CD4-positive, CD25-positive, alpha-beta regulatory T cell (primary cell): ENCODE results near the gene PLA2G4F. TPM values are rescaled to one million over a fixed set of nuclear protein-coding genes. Genes with fewer than 3 reads are reported as not detected.

ENCODE experiments used
- ATAC-seq, 2 donors: fragments of 150-1000 bp; cut with Tn5 transposase; one replicate each; pipeline ENCODE4 v1.10.0; 2021; ENCODE audit warnings: low read depth in 2 of 2, moderate number of reproducible peaks in 2 of 2, moderate library complexity in 1 of 2
- DNase-seq, 3 donors: peaks; one replicate each; pipeline versions ENCODE4 v3.0.0 to v3.0.0-alpha.2; 2012 to 2022; ENCODE audit warnings: mixed read lengths in 1 of 3
- H3K27ac ChIP-seq: one replicate; pipeline ENCODE4 v1.7.0; 2013; ENCODE audit warnings: mild to moderate bottlenecking, low read length; ENCODE audit not compliant: insufficient read depth, poor library complexity, severe bottlenecking
- H3K27me3 ChIP-seq: one replicate; pipeline ENCODE4 v1.7.0; 2013; ENCODE audit warnings: low read length; ENCODE audit not compliant: control insufficient read depth, insufficient read depth
- H3K36me3 ChIP-seq: one replicate; pipeline ENCODE4 v1.7.0; 2013; ENCODE audit warnings: mild to moderate bottlenecking, low read length, moderate library complexity; ENCODE audit not compliant: control insufficient read depth, insufficient read depth
- H3K4me1 ChIP-seq: 2 replicates; pipeline ENCODE4 v1.7.0; 2013; ENCODE audit warnings: mild to moderate bottlenecking, low read length; ENCODE audit not compliant: insufficient read depth, control insufficient read depth, poor library complexity, severe bottlenecking
- H3K4me3 ChIP-seq: one replicate; pipeline ENCODE4 v1.7.0; 2013; ENCODE audit warnings: low read depth, mild to moderate bottlenecking, low read length, moderate library complexity
- H3K9me3 ChIP-seq, 2 experiments: 1 replicate in 1 of 2; 2 replicates in 1 of 2; pipeline ENCODE4 v1.7.0; 2013; ENCODE audit warnings: low read length in 2 of 2, mild to moderate bottlenecking in 1 of 2, moderate library complexity in 1 of 2; ENCODE audit not compliant: control insufficient read depth in 2 of 2
- H3K27ac Mint-ChIP-seq, 3 donors: one replicate each; pipeline ENCODE4 v1.8.0; 2020 to 2022; ENCODE audit warnings: mild to moderate bottlenecking in 3 of 3, mixed read lengths in 3 of 3, moderate library complexity in 2 of 3
- H3K27me3 Mint-ChIP-seq: one replicate; pipeline ENCODE4 v1.8.0; 2022; ENCODE audit warnings: mild to moderate bottlenecking, mixed read lengths
- H3K36me3 Mint-ChIP-seq: one replicate; pipeline ENCODE4 v1.8.0; 2020; ENCODE audit warnings: mixed read lengths
- H3K4me1 Mint-ChIP-seq, 4 donors: one replicate each; pipeline ENCODE4 v1.8.0; 2020 to 2022; ENCODE audit warnings: mixed read lengths in 4 of 4, mild to moderate bottlenecking in 1 of 4
- H3K4me3 Mint-ChIP-seq, 4 donors: one replicate each; pipeline ENCODE4 v1.8.0; 2020 to 2022; ENCODE audit warnings: mild to moderate bottlenecking in 4 of 4, mixed read lengths in 4 of 4, moderate library complexity in 3 of 4
- H3K9me3 Mint-ChIP-seq, 7 donors: one replicate each; pipeline ENCODE4 v1.8.0; 2020 to 2022; ENCODE audit warnings: mixed read lengths in 7 of 7, mild to moderate bottlenecking in 3 of 7, moderate library complexity in 2 of 7
- polyA plus RNA-seq, 4 donors: library from polyadenylated mRNA; unstranded; fragments of 300-500 nt; fragmentation: Illumina TruSeq; gene quantifications; one replicate each; pipeline ENCODE4 v1.2.3, GENCODE V29; 2021
- total RNA-seq: library from RNA; stranded (reverse); gene quantifications from one replicate; pipeline ENCODE4 v1.2.3, GENCODE V29; 2022

PLA2G4F gene
- total and polyA plus RNA-seq, 5 donors from 2014 or later, result not detected

- peaks cover 54% of the 10 kb centered on the region for H3K36me3 Mint-ChIP-seq
These were observed 21.6 kb upstream of the PLA2G4F start for GRCh38 chr15:42178056-42178455.

GRCh38 chr15:42175671-42176070, 19.2 kb upstream of the PLA2G4F start:
- peaks cover 57% of the 10 kb centered on the region for H3K36me3 Mint-ChIP-seq
- H3K9me3 ChIP-seq, result no peaks in the 10 kb centered on the region
- no peak overlapping the region for H3K27ac ChIP-seq
- no peaks in the 10 kb centered on the region for H3K4me1 ChIP-seq
- H3K4me3 Mint-ChIP-seq, result no peak overlapping the region
- peaks cover 4 to 13% (median 7%) of the 10 kb centered on the region in 4 donors for H3K4me1 Mint-ChIP-seq
- no peak overlapping the region for H3K4me3 ChIP-seq
- no peaks in the 10 kb centered on the region for H3K27me3 ChIP-seq
- no peak for DNase-seq
- H3K27ac Mint-ChIP-seq, result peak overlapping the region in 2 of 3 donors; percentile 71 to 85
- peaks cover 86% of the 10 kb centered on the region for H3K36me3 ChIP-seq
- no peak for ATAC-seq
- no peaks in the 10 kb centered on the region for H3K27me3 Mint-ChIP-seq
- H3K9me3 Mint-ChIP-seq, result peaks cover 0 to 1% (median 0%) of the 10 kb centered on the region in 7 donors

More at GRCh38 chr15:42178056-42178455, 21.6 kb upstream of the PLA2G4F start:
- no peaks in the 10 kb centered on the region for H3K4me1 ChIP-seq
- Mint-ChIP-seq H3K27ac (no peak overlapping the region), H3K4me3 (no peak overlapping the region), H3K4me1 (peaks cover 0 to 2% (median 0%) of the 10 kb centered on the region in 4 donors), H3K27me3 (no peaks in the 10 kb centered on the region), H3K9me3 (no peaks in the 10 kb centered on the region)
- no peaks in the 10 kb centered on the region for H3K27me3 ChIP-seq
- H3K9me3 ChIP-seq, result no peaks in the 10 kb centered on the region
- ATAC-seq (no peak), DNase-seq (no peak)
- no peak overlapping the region for H3K27ac ChIP-seq
- no peak overlapping the region for H3K4me3 ChIP-seq
- peaks cover 84% of the 10 kb centered on the region for H3K36me3 ChIP-seq

GRCh38 chr15:42172475-42172874, 16.0 kb upstream of the PLA2G4F start:
- peak overlapping the region in 1 of 3 donors; percentile 56 for H3K27ac Mint-ChIP-seq
- ATAC-seq, result no peak
- H3K36me3 Mint-ChIP-seq, result peaks cover 50% of the 10 kb centered on the region

GRCh38 chr15:42171795-42172194, 15.4 kb upstream of the PLA2G4F start:
- peaks cover 4 to 11% (median 7%) of the 10 kb centered on the region in 4 donors for H3K4me1 Mint-ChIP-seq
- ATAC-seq, result no peak
- no peaks in the 10 kb centered on the region for H3K9me3 ChIP-seq
- H3K27me3 Mint-ChIP-seq, result no peaks in the 10 kb centered on the region
- no peaks in the 10 kb centered on the region for H3K4me1 ChIP-seq
- H3K27me3 ChIP-seq, result no peaks in the 10 kb centered on the region
- H3K36me3 Mint-ChIP-seq, result peaks cover 56% of the 10 kb centered on the region
- no peak for DNase-seq
- H3K4me3 Mint-ChIP-seq, result no peak overlapping the region
- peaks cover 0 to 1% (median 0%) of the 10 kb centered on the region in 7 donors for H3K9me3 Mint-ChIP-seq
- peaks cover 88% of the 10 kb centered on the region for H3K36me3 ChIP-seq
- H3K27ac Mint-ChIP-seq, result peak overlapping the region in 2 of 3 donors; percentile 15 to 61
- H3K27ac ChIP-seq, result no peak overlapping the region
- H3K4me3 ChIP-seq, result no peak overlapping the region

More at GRCh38 chr15:42172475-42172874, 16.0 kb upstream of the PLA2G4F start:
- Histone ChIP-seq H3K9me3 (no peaks in the 10 kb centered on the region), H3K4me1 (no peaks in the 10 kb centered on the region), H3K27ac (no peak overlapping the region), H3K27me3 (no peaks in the 10 kb centered on the region), H3K4me3 (no peak overlapping the region), H3K36me3 (peaks cover 88% of the 10 kb centered on the region)
- Mint-ChIP-seq H3K4me1 (peaks cover 4 to 13% (median 7%) of the 10 kb centered on the region in 4 donors), H3K9me3 (peaks cover 0 to 1% (median 0%) of the 10 kb centered on the region in 7 donors), H3K27me3 (no peaks in the 10 kb centered on the region), H3K4me3 (no peak overlapping the region)
- DNase-seq, result no peak

- no peaks in the 10 kb centered on the region for H3K9me3 ChIP-seq
- ATAC-seq (no peak), DNase-seq (peak in 1 of 3 donors; percentile 49)
- H3K36me3 ChIP-seq, result peaks cover 89% of the 10 kb centered on the region
- no peaks in the 10 kb centered on the region for H3K4me1 ChIP-seq
- no peaks in the 10 kb centered on the region for H3K27me3 ChIP-seq
- Mint-ChIP-seq H3K27me3 (no peaks in the 10 kb centered on the region), H3K4me1 (peaks cover 4 to 11% (median 7%) of the 10 kb centered on the region in 4 donors), H3K9me3 (peaks cover 0 to 1% (median 0%) of the 10 kb centered on the region in 7 donors), H3K27ac (peak overlapping the region in 2 of 3 donors; percentile 57 to 61), H3K36me3 (peaks cover 63% of the 10 kb centered on the region), H3K4me3 (no peak overlapping the region)
- no peak overlapping the region for H3K27ac ChIP-seq
- H3K4me3 ChIP-seq, result no peak overlapping the region
These were observed 14.7 kb upstream of the PLA2G4F start for GRCh38 chr15:42171122-42171521.

GRCh38 chr15:42166225-42166940, 9.9 kb upstream of the PLA2G4F start:
- Histone ChIP-seq H3K4me3 (no peak overlapping the region), H3K36me3 (peaks cover 96% of the 10 kb centered on the region)
- H3K36me3 Mint-ChIP-seq, result peaks cover 63% of the 10 kb centered on the region

GRCh38 chr15:42165106-42165505, 8.7 kb upstream of the PLA2G4F start:
- Mint-ChIP-seq H3K36me3 (peaks cover 61% of the 10 kb centered on the region), H3K27ac (no peak overlapping the region), H3K4me1 (no peaks in the 10 kb centered on the region), H3K4me3 (no peak overlapping the region), H3K27me3 (no peaks in the 10 kb centered on the region), H3K9me3 (no peaks in the 10 kb centered on the region)
- no peak overlapping the region for H3K27ac ChIP-seq
- DNase-seq (no peak), ATAC-seq (no peak)
- H3K9me3 ChIP-seq, result no peaks in the 10 kb centered on the region
- no peak overlapping the region for H3K4me3 ChIP-seq
- no peaks in the 10 kb centered on the region for H3K4me1 ChIP-seq
- no peaks in the 10 kb centered on the region for H3K27me3 ChIP-seq
- H3K36me3 ChIP-seq, result peaks cover 96% of the 10 kb centered on the region

More at GRCh38 chr15:42166225-42166940, 9.9 kb upstream of the PLA2G4F start:
- no peaks in the 10 kb centered on the region for H3K4me1 ChIP-seq
- H3K27ac ChIP-seq, result no peak overlapping the region
- no peak for DNase-seq
- Mint-ChIP-seq H3K27ac (peak overlapping the region in 1 of 3 donors; percentile 60), H3K9me3 (no peaks in the 10 kb centered on the region), H3K4me3 (no peak overlapping the region), H3K27me3 (no peaks in the 10 kb centered on the region), H3K4me1 (peaks cover 0 to 3% (median under 1%) of the 10 kb centered on the region in 4 donors)
- no peaks in the 10 kb centered on the region for H3K9me3 ChIP-seq
- ATAC-seq, result no peak
- no peaks in the 10 kb centered on the region for H3K27me3 ChIP-seq
